A673 (cell line): ENCODE results near the gene PHTF2. TPM values are rescaled to one million over a fixed set of nuclear protein-coding genes. Genes with fewer than 3 reads are reported as not detected.

Experiments
- BruUV-seq: library from RNA; stranded (reverse); fragments of 400-500 nt; replicated peaks from 2 replicates; lab custom pipeline; 2021; lab: Mats Ljungman, UMichigan
- CTCF ChIA-PET: fragments of 300-600 bp; sonication (Branson Sonifier 250); formaldehyde crosslinking; loops from one replicate; lab custom pipeline; 2022; ENCODE audit warnings: antibody characterized with exemption; lab: Charles Lee
- POLR2A ChIA-PET: fragments of 300-600 bp; sonication (Branson Sonifier 250); formaldehyde crosslinking; loops from one replicate; lab custom pipeline; 2022; ENCODE audit warnings: antibody characterized with exemption; ENCODE audit not compliant: low non-redundant PET; lab: Charles Lee
- DNase-seq: peaks from one replicate; pipeline ENCODE4 v3.0.0-alpha.2; 2015; ENCODE audit warnings: low spot score
- H3K27ac ChIP-seq: fragments of 200-600 bp; sonication (generic); 2 replicates; pipeline ENCODE4 v1.5.1; 2016; ENCODE audit warnings: mixed run types, low read depth, mild to moderate bottlenecking, mixed read lengths, antibody characterized with exemption, low read length; ENCODE audit not compliant: poor library complexity, severe bottlenecking
- H3K27me3 ChIP-seq: fragments of 200-600 bp; sonication (generic); replicated peaks from 2 replicates; pipeline ENCODE4 v1.6.1; 2017; ENCODE audit warnings: mixed run types, low read depth, mild to moderate bottlenecking, mixed read lengths, antibody characterized with exemption, low read length; ENCODE audit not compliant: insufficient read depth, poor library complexity
- H3K36me3 ChIP-seq: fragments of 200-600 bp; sonication (generic); 2 replicates; pipeline ENCODE4 v1.6.1; 2016; ENCODE audit warnings: mixed run types, mild to moderate bottlenecking, mixed read lengths, antibody characterized with exemption, low read length; ENCODE audit not compliant: insufficient read depth, poor library complexity, severe bottlenecking
- H3K4me1 ChIP-seq: fragments of 200-600 bp; sonication (generic); 2 replicates; pipeline ENCODE4 v1.6.1; 2017; ENCODE audit warnings: mixed run types, mild to moderate bottlenecking, mixed read lengths, antibody characterized with exemption, low read length; ENCODE audit not compliant: insufficient read depth, poor library complexity, severe bottlenecking
- H3K4me3 ChIP-seq: fragments of 200-600 bp; sonication (generic); 2 replicates; pipeline ENCODE4 v1.5.1; 2016; ENCODE audit warnings: low read depth, mixed run types, mild to moderate bottlenecking, mixed read lengths, low read length; ENCODE audit not compliant: poor library complexity, severe bottlenecking
- H3K9me3 ChIP-seq: fragments of 200-600 bp; sonication (generic); 2 replicates; pipeline ENCODE4 v1.6.1; 2016; ENCODE audit warnings: mixed run types, low read depth, mild to moderate bottlenecking, mixed read lengths, antibody characterized with exemption, low read length; ENCODE audit not compliant: poor library complexity, severe bottlenecking
- EZH2 ChIP-seq: fragments of 200-600 bp; sonication (generic); IDR thresholded peaks from 2 replicates; pipeline ENCODE4 v1.6.1; 2017; ENCODE audit warnings: borderline replicate concordance, low read depth, mild to moderate bottlenecking, mixed read lengths, antibody characterized with exemption, low read length; ENCODE audit not compliant: poor library complexity, severe bottlenecking
- intact Hi-C: fragments of 100-400 bp; cut with micrococcal nuclease; formaldehyde crosslinking; loops from one replicate; pipeline ENCODE4 v1.10.0; 2022; ENCODE audit not compliant: unreplicated experiment
- total RNA-seq: library from RNA; stranded (reverse); gene quantifications from 2 replicates; pipeline ENCODE4 v1.2.3, GENCODE V29; 2021
- TF ChIP-seq, protein P1 (sequence below): fragments of 300-800, 200-600 bp; sonication (generic); conservative IDR thresholded peaks from 2 replicates; pipeline ENCODE4 v1.5.1; 2017; ENCODE audit warnings: low read depth, mild to moderate bottlenecking, antibody characterized with exemption, low read length, moderate library complexity, mixed read lengths

Gene PHTF2
- total RNA-seq, 1 experiment from 2014 or later: 36.6 TPM

DNA sequence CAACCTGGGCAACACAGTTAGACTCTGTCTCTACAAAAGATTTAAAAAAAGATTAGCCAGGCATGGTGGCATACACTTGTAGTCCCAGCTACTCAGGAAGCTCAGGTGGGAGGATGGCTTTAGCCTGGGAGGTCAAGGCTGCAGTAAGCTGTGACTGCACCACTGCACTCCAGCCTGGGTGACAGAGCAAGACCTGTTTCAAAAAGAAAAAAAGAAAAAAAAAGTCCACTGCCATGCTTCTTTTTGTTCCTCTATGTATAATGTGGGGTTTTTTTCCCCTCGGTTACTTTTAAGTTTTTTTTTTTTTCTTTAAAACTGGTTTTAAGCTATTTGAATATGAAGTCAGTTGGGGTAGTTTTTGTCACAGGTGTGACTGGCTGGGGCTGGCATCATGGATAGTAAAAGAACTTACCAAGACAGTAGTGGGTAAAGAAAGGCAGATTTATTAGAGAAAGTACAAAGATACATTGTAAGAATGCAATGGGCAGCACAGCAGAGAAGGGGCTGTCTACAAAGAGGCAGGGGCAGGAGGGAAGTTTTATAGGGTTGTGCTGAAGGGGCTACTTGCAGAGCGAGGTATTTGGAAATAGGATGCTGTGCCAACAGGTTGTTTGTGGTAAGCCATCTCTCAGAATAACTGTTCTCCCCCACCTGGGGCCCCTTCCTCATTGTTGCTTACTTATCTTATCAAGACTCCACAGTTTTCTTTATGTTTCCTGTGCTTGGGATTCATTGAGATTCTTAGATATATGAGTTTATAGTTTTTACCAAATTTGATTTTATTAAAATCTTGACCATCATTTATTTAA lies 177.3 kb downstream of the PHTF2 start:
- TF ChIP-seq, protein P1, sequence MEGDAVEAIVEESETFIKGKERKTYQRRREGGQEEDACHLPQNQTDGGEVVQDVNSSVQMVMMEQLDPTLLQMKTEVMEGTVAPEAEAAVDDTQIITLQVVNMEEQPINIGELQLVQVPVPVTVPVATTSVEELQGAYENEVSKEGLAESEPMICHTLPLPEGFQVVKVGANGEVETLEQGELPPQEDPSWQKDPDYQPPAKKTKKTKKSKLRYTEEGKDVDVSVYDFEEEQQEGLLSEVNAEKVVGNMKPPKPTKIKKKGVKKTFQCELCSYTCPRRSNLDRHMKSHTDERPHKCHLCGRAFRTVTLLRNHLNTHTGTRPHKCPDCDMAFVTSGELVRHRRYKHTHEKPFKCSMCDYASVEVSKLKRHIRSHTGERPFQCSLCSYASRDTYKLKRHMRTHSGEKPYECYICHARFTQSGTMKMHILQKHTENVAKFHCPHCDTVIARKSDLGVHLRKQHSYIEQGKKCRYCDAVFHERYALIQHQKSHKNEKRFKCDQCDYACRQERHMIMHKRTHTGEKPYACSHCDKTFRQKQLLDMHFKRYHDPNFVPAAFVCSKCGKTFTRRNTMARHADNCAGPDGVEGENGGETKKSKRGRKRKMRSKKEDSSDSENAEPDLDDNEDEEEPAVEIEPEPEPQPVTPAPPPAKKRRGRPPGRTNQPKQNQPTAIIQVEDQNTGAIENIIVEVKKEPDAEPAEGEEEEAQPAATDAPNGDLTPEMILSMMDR: no peak
- TF ChIP-seq EZH2: no peak
- Histone ChIP-seq H3K36me3 (no peaks in the 10 kb centered on the region), H3K27me3 (no peaks in the 10 kb centered on the region), H3K4me3 (no peak overlapping the region), H3K4me1 (no peaks in the 10 kb centered on the region), H3K27ac (no peak overlapping the region), H3K9me3 (no peaks in the 10 kb centered on the region)
- ChIA-PET POLR2A (no interaction called here), CTCF (interaction anchor here (0.6 kb wide), 1 partner anchor 71 kb away, joined by 3 read pairs; no protein-coding TSS in a partner anchor)
- intact Hi-C loops: no loop called here
- no TSS peak for BruUV-seq
- DNase-seq: no peak

DNA sequence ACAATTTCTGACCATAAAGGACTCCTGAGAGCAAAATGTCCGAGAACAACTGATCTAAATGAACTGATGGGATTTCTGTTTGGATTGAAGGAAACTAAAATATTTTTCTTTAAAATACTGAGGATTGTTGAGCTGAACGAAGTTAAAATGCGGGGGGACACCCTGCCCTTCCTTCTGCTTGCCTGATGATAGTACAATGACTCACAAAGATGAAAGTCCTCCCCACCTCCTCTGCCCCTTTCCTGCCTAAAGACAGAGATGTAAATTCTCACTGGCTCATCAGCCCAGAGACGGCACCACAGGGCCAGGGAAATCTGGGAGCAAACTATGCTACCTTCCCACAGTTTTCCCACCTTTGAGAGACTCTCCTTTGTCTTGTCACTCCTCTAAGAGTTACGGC lies 180.6 kb downstream of the PHTF2 start:
- no peaks in the 10 kb centered on the region for H3K9me3 ChIP-seq
- ChIA-PET CTCF (no interaction called here), POLR2A (no interaction called here)
- DNase-seq: no peak
- H3K36me3 ChIP-seq: no peaks in the 10 kb centered on the region
- peaks cover 7% of the 10 kb centered on the region for H3K4me1 ChIP-seq
- no peaks in the 10 kb centered on the region for H3K27me3 ChIP-seq
- no peak overlapping the region for H3K27ac ChIP-seq
- no peak overlapping the region for H3K4me3 ChIP-seq
- intact Hi-C loops: no loop called here
- TF ChIP-seq, protein P1: no peak
- TF ChIP-seq EZH2: no peak
- BruUV-seq: no TSS peak

DNA sequence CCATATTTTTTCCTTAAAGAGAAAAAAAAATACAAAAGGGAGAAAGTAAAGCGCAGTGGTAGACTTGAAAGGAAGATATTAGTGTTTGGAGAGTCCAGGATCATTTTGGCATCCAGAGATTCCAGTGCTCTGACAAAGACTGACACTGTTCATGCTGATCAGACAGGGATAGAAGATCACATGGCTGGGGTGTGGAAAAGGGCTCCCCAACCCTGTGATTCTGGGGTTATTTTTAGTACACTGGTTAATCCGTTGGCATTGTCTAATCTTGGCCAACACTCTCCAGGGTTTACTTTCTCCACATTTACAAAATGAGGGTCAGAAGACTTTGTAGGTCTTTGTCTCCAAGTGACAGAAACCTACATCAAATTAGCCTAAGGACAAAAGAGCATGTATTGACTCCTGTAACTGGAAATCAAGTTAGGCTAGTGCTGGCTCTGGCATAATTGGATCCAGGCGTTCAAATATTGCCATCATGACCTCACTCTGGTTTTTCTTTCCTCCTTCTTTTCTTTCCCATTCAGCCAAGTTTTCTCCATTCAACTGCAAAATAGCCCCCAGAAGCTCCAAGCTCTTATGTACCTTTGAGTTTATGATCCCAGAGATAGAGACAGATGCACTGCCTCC lies 181.6 kb downstream of the PHTF2 start:
- TF ChIP-seq, protein P1: no peak
- TF ChIP-seq EZH2: no peak
- no peaks in the 10 kb centered on the region for H3K27me3 ChIP-seq
- DNase-seq: no peak
- intact Hi-C loops: no loop called here
- H3K4me1 ChIP-seq: peaks cover 12% of the 10 kb centered on the region
- POLR2A ChIA-PET: no interaction called here
- CTCF ChIA-PET: no interaction called here
- no TSS peak for BruUV-seq
- no peaks in the 10 kb centered on the region for H3K9me3 ChIP-seq
- no peaks in the 10 kb centered on the region for H3K36me3 ChIP-seq
- no peak overlapping the region for H3K4me3 ChIP-seq
- H3K27ac ChIP-seq: no peak overlapping the region
